ENCODE data around the gene EVI5L. TPM values are rescaled to one million over a fixed set of nuclear protein-coding genes. Genes with fewer than 3 reads are reported as not detected.

The EVI5L gene
- total RNA-seq, 4 donors from 2014 or later = 6.9 to 10.8 (median 7.9) TPM

GRCh38 chr19:7879836-7880235, 49.8 kb downstream of the EVI5L start:
- ATAC-seq (ENCODE audit: low FRiP score) (no peak), DNase-seq (ENCODE audit: low spot score) (no peak)
- no peak for TF ChIP-seq CTCF (IDR thresholded peaks at IDR 0.05)

- no peak for TF ChIP-seq CTCF (IDR thresholded peaks at IDR 0.05)
- no peak for ATAC-seq (ENCODE audit: low FRiP score)
- DNase-seq (ENCODE audit: low spot score) = no peak
Observed at GRCh38 chr19:7881910-7882309, 51.9 kb downstream of the EVI5L start.

GRCh38 chr19:7883105-7883504, 53.1 kb downstream of the EVI5L start:
- TF ChIP-seq CTCF (IDR thresholded peaks at IDR 0.05) = no peak
- DNase-seq (ENCODE audit: low spot score) (no peak), ATAC-seq (ENCODE audit: low FRiP score) (no peak)

- no peak for TF ChIP-seq CTCF (IDR thresholded peaks at IDR 0.05)
- ATAC-seq (ENCODE audit: low FRiP score) (no peak), DNase-seq (ENCODE audit: low spot score) (no peak)
Observed at GRCh38 chr19:7883796-7884570, 54.0 kb downstream of the EVI5L start.

- ATAC-seq (ENCODE audit: low FRiP score) (no peak), DNase-seq (ENCODE audit: low spot score) (no peak)
- TF ChIP-seq CTCF (IDR thresholded peaks at IDR 0.05) = no peak
Observed at GRCh38 chr19:7885818-7886217, 55.8 kb downstream of the EVI5L start.

GRCh38 chr19:7887408-7888144, 57.6 kb downstream of the EVI5L start:
- no peak for TF ChIP-seq CTCF (IDR thresholded peaks at IDR 0.05)
- DNase-seq (ENCODE audit: low spot score) = no peak
- no peak for ATAC-seq (ENCODE audit: low FRiP score)

Data from omental fat pad (tissue), 4 donors.